Measurements from ENCODE around the gene ZNHIT3.

DNA sequence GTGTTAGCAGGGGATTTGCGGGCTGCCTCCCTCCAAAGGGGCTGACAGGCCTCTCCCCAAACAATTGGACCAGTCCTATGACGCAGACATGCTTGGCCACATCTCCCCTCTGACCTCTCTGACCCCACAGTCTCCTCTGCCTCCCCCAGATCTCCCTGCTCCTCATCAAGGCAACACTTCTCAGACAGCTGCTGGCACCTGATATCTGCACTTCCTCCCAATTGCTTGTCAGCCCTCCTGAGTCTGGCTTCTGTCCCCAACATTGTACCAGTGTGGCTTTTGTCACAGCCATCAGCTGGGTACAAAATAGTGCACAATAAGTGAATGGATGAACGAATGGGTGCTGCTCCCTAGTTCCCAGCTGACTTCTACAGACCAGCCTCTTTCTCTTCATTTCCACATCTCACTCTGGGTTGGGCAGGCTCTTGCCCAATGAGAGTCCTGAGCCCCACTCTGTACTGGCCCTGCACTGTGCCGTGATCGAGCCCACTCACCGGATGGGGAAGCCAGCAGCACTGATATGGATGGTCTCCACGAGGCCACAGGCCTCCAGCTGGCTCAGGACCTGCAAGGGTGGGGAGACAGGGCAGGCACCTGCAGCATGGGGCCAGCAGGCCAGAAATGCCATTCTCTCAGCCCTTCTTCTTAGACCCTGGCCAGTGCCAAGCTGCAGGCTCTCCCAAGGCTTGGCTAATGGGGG is 17.1 kb downstream of the ZNHIT3 start:
- TF ChIP-seq, protein P1, sequence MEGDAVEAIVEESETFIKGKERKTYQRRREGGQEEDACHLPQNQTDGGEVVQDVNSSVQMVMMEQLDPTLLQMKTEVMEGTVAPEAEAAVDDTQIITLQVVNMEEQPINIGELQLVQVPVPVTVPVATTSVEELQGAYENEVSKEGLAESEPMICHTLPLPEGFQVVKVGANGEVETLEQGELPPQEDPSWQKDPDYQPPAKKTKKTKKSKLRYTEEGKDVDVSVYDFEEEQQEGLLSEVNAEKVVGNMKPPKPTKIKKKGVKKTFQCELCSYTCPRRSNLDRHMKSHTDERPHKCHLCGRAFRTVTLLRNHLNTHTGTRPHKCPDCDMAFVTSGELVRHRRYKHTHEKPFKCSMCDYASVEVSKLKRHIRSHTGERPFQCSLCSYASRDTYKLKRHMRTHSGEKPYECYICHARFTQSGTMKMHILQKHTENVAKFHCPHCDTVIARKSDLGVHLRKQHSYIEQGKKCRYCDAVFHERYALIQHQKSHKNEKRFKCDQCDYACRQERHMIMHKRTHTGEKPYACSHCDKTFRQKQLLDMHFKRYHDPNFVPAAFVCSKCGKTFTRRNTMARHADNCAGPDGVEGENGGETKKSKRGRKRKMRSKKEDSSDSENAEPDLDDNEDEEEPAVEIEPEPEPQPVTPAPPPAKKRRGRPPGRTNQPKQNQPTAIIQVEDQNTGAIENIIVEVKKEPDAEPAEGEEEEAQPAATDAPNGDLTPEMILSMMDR (IDR thresholded peaks at IDR 0.05; ENCODE audit: insufficient read depth, low read length), result no peak
- TF ChIP-seq POLR2AphosphoS5 (IDR thresholded peaks at IDR 0.05; ENCODE audit: low read depth) (no peak), GABPA (IDR thresholded peaks at IDR 0.05; ENCODE audit: low read depth) (no peak)
- TF ChIP-seq, protein P2, sequence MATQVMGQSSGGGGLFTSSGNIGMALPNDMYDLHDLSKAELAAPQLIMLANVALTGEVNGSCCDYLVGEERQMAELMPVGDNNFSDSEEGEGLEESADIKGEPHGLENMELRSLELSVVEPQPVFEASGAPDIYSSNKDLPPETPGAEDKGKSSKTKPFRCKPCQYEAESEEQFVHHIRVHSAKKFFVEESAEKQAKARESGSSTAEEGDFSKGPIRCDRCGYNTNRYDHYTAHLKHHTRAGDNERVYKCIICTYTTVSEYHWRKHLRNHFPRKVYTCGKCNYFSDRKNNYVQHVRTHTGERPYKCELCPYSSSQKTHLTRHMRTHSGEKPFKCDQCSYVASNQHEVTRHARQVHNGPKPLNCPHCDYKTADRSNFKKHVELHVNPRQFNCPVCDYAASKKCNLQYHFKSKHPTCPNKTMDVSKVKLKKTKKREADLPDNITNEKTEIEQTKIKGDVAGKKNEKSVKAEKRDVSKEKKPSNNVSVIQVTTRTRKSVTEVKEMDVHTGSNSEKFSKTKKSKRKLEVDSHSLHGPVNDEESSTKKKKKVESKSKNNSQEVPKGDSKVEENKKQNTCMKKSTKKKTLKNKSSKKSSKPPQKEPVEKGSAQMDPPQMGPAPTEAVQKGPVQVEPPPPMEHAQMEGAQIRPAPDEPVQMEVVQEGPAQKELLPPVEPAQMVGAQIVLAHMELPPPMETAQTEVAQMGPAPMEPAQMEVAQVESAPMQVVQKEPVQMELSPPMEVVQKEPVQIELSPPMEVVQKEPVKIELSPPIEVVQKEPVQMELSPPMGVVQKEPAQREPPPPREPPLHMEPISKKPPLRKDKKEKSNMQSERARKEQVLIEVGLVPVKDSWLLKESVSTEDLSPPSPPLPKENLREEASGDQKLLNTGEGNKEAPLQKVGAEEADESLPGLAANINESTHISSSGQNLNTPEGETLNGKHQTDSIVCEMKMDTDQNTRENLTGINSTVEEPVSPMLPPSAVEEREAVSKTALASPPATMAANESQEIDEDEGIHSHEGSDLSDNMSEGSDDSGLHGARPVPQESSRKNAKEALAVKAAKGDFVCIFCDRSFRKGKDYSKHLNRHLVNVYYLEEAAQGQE (IDR thresholded peaks at IDR 0.05; ENCODE audit: insufficient replicate concordance, low read depth), result no peak

Data from HL-60 (cell line).